Measurements from ENCODE around the gene POU4F1. TPM values are rescaled to one million over a fixed set of nuclear protein-coding genes. Genes with fewer than 3 reads are reported as not detected.

Gene POU4F1
- total RNA-seq, 2 experiments from 2014 or later, result 0.07 to 0.20 TPM

GRCh38 chr13:78610381-78610883 is 7.1 kb upstream of the POU4F1 start:
- intact Hi-C loops (cut with micrococcal nuclease), result loop anchor here (5.0 kb wide), 1 partner anchor 47 kb away; the partner anchor contains the start of gene OBI1
- H3K27ac Mint-ChIP-seq, result no peak overlapping the region
- CTCF ChIA-PET, result interaction anchor here (1.4 kb wide), 1 partner anchor 11 kb away, joined by 3 read pairs; no protein-coding TSS in a partner anchor
- peaks cover 55% of the 10 kb centered on the region for H3K27me3 Mint-ChIP-seq
- POLR2A ChIA-PET, result no interaction called here
- no peaks in the 10 kb centered on the region for H3K9me3 Mint-ChIP-seq
- no peak overlapping the region for H3K4me3 Mint-ChIP-seq
- DNase-seq (no peak), ATAC-seq (no peak)
- peaks cover 12% of the 10 kb centered on the region for H3K36me3 Mint-ChIP-seq (ENCODE audit: low read depth)
- peaks cover 18% of the 10 kb centered on the region for H3K4me1 Mint-ChIP-seq (ENCODE audit: low read depth)
- TF ChIP-seq CTCF (IDR thresholded peaks at IDR 0.05), result no peak

GRCh38 chr13:78609464-78610205 is 6.3 kb upstream of the POU4F1 start:
- intact Hi-C loops (cut with micrococcal nuclease), result loop anchor here (2.0 to 5.0 kb wide), 2 partner anchors 15 to 48 kb away; partner anchors contain the start of gene OBI1
- peaks cover 6% of the 10 kb centered on the region for H3K36me3 Mint-ChIP-seq (ENCODE audit: low read depth)
- DNase-seq (no peak), ATAC-seq (no peak)
- CTCF ChIA-PET, result interaction anchor here (0.7 kb wide), 1 partner anchor 23 kb away, joined by 4 read pairs; no protein-coding TSS in a partner anchor
- H3K4me3 Mint-ChIP-seq, result peak overlapping the region; percentile 56
- peaks cover 62% of the 10 kb centered on the region for H3K27me3 Mint-ChIP-seq
- H3K9me3 Mint-ChIP-seq, result no peaks in the 10 kb centered on the region
- no peak for TF ChIP-seq CTCF (IDR thresholded peaks at IDR 0.05)
- POLR2A ChIA-PET, result no interaction called here
- H3K27ac Mint-ChIP-seq, result no peak overlapping the region
- H3K4me1 Mint-ChIP-seq (ENCODE audit: low read depth), result peaks cover 15% of the 10 kb centered on the region

- Mint-ChIP-seq H3K36me3 (ENCODE audit: low read depth) (no peaks in the 10 kb centered on the region), H3K4me3 (peak overlapping the region; percentile 56), H3K27ac (no peak overlapping the region), H3K9me3 (no peaks in the 10 kb centered on the region), H3K4me1 (ENCODE audit: low read depth) (peaks cover 16% of the 10 kb centered on the region), H3K27me3 (peaks cover 69% of the 10 kb centered on the region)
- ChIA-PET POLR2A (no interaction called here), CTCF (interaction anchor here (0.7 kb wide), 1 partner anchor 22 kb away, joined by 4 read pairs; no protein-coding TSS in a partner anchor)
- intact Hi-C loops (cut with micrococcal nuclease), result loop anchor here (2.0 kb wide), 1 partner anchor 14 kb away; no protein-coding TSS in a partner anchor
- no peak for TF ChIP-seq CTCF (IDR thresholded peaks at IDR 0.05)
- no peak for ATAC-seq
- no peak for DNase-seq
Measured at GRCh38 chr13:78608688-78609463, 5.5 kb upstream of the POU4F1 start.

- H3K27ac Mint-ChIP-seq, result no peak overlapping the region
- POLR2A ChIA-PET, result interaction anchor here (0.6 to 1.2 kb wide), 2 partner anchors 50 to 201 kb away, joined by 3 read pairs; no protein-coding TSS in a partner anchor
- no peak for ATAC-seq
Measured at GRCh38 chr13:78608252-78608687, 4.9 kb upstream of the POU4F1 start.

More at GRCh38 chr13:78608252-78608687, 4.9 kb upstream of the POU4F1 start:
- no peak for TF ChIP-seq CTCF (IDR thresholded peaks at IDR 0.05)
- CTCF ChIA-PET, result interaction anchor here (1.6 kb wide), 1 partner anchor 8 kb away, joined by 5 read pairs; no protein-coding TSS in a partner anchor
- Mint-ChIP-seq H3K4me3 (peak overlapping the region; percentile 29), H3K36me3 (ENCODE audit: low read depth) (no peaks in the 10 kb centered on the region), H3K4me1 (ENCODE audit: low read depth) (peaks cover 18% of the 10 kb centered on the region), H3K27me3 (peaks cover 75% of the 10 kb centered on the region), H3K9me3 (no peaks in the 10 kb centered on the region)
- intact Hi-C loops (cut with micrococcal nuclease), result loop anchor here (2.0 kb wide), 1 partner anchor 13 kb away; no protein-coding TSS in a partner anchor
- DNase-seq, result no peak
